IPS-18c (cell line): ENCODE measurements around the gene TMEM30A.
A peak's percentile ranks its signal among the peaks of the same experiment; 100 is the strongest.

ENCODE experiments used
- H3K4me3 ChIP-seq: 2 replicates; pipeline ENCODE4 v1.7.0; 2013; ENCODE audit warnings: low read depth, mild to moderate bottlenecking, low read length, moderate library complexity; ENCODE audit not compliant: insufficient read depth
- H3K9me3 ChIP-seq: one replicate; pipeline ENCODE4 v1.6.1; 2013; ENCODE audit warnings: mild to moderate bottlenecking, low read length, moderate library complexity; ENCODE audit not compliant: control insufficient read depth, insufficient read depth

TMEM30A gene

GRCh38 chr6:75299801-75300530 lies 15.4 kb upstream of the TMEM30A start:
- Histone ChIP-seq H3K9me3 (no peaks in the 10 kb centered on the region), H3K4me3 (no peak overlapping the region)

GRCh38 chr6:75296811-75297779 lies 12.5 kb upstream of the TMEM30A start:
- Histone ChIP-seq H3K4me3 (no peak overlapping the region), H3K9me3 (no peaks in the 10 kb centered on the region)

GRCh38 chr6:75292555-75292954 lies 8.0 kb upstream of the TMEM30A start:
- H3K4me3 ChIP-seq, result no peak overlapping the region

DNA sequence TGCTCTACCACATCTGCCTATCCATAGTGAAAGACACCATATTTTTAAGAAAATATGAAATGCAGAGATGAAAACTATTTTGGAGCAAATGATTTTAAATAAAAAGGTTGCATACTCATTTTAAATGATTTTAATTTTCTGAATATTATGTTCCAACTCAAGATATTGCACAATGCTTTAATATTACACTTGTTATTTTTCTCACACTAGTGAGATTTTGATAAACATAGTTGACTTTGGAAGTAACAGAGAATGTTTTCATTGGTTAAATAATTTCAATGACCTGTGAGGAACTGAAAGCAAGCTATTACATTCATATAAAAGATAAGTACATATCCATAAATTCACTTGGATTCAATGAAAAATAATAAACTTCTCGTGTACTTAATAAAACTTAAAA lies 7.2 kb upstream of the TMEM30A start:
- H3K9me3 ChIP-seq, result no peaks in the 10 kb centered on the region

More at GRCh38 chr6:75292555-75292954, 8.0 kb upstream of the TMEM30A start:
- H3K9me3 ChIP-seq, result no peaks in the 10 kb centered on the region

GRCh38 chr6:75291331-75291730 lies 6.7 kb upstream of the TMEM30A start:
- no peak overlapping the region for H3K4me3 ChIP-seq
- H3K9me3 ChIP-seq, result no peaks in the 10 kb centered on the region

More for the DNA sequence above, 7.2 kb upstream of the TMEM30A start:
- H3K4me3 ChIP-seq, result no peak overlapping the region

DNA sequence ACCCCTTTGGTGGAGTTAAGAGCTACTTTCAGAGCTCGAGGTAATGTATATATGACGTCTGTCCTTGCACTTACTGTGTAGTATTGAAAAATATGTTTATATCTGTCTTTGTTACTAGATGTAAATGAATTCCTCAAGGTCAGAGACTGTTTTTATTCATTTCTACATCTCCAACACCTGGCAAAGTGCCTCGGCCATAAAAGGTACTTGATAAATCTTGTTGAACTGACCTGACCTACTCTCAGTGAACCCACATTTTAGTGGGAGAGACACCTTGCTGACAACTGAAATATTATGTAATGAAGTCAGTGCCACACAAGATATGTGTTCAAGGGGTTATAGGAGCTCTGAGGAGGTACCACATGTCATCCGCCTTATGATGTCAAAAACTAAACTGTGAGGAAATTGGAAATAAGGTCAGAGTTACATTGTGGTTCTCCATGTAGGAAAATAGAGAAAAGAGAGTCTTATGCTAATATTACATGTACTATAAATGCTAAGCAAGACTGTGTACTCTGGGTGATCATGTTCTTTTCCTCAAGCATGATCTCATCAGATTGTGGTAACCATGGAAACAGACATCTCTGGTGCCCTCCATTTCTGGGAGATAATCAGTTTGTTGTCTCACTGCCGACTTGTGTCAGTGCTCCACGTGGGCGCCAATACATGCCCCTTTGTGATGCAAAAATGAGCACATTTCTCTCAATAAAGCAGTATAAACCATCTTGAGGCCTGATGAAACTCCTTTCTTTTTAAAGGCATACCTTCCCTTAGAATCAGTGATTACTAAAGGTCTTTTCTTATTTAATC lies 5.7 kb upstream of the TMEM30A start:
- Histone ChIP-seq H3K9me3 (no peaks in the 10 kb centered on the region), H3K4me3 (no peak overlapping the region)

GRCh38 chr6:75288023-75288422 lies 3.4 kb upstream of the TMEM30A start:
- Histone ChIP-seq H3K9me3 (no peaks in the 10 kb centered on the region), H3K4me3 (no peak overlapping the region)

DNA sequence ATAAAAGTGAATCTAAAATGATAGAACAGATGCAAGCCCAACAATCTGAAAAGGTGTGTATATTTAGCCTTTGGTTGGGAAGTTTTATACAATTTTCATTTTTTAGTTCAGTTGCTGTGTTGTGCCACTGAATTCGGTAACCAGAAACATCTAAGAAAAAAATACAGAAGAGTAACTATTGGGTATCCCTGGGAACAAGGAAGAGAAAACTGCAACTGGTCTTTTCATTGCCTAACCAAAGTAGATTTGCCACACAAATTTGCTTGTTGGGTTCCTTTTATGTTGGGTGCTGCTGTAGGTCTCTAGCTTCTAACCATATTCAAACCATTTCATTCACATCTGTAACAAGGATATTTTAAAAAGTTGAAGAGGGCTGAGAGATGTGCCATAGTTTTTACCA lies 2.8 kb upstream of the TMEM30A start:
- H3K9me3 ChIP-seq, result no peaks in the 10 kb centered on the region
- no peak overlapping the region for H3K4me3 ChIP-seq

DNA sequence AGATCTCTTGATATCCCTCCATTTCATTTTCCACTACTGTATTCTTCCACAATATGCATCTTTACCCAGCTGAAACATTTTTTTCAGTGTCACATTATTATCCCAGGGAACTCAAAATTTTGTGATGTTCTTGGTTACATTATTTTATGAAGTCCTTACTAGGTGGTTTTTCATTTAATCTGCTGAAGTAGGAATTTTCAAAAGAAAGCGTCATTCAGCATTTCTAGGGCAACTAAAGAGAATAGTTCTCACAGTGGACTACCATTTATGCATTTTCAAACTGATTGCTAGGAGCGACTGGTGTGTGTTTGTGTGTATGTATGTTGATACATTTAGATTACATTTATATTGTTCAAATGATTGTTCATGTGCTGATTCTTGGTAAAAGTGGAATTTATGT lies 2.4 kb upstream of the TMEM30A start:
- no peaks in the 10 kb centered on the region for H3K9me3 ChIP-seq
- no peak overlapping the region for H3K4me3 ChIP-seq

- no peaks in the 10 kb centered on the region for H3K9me3 ChIP-seq
- peak overlapping the region; percentile 62 for H3K4me3 ChIP-seq
Observed at GRCh38 chr6:75285283-75285639, 669 bp upstream of the TMEM30A start.

DNA sequence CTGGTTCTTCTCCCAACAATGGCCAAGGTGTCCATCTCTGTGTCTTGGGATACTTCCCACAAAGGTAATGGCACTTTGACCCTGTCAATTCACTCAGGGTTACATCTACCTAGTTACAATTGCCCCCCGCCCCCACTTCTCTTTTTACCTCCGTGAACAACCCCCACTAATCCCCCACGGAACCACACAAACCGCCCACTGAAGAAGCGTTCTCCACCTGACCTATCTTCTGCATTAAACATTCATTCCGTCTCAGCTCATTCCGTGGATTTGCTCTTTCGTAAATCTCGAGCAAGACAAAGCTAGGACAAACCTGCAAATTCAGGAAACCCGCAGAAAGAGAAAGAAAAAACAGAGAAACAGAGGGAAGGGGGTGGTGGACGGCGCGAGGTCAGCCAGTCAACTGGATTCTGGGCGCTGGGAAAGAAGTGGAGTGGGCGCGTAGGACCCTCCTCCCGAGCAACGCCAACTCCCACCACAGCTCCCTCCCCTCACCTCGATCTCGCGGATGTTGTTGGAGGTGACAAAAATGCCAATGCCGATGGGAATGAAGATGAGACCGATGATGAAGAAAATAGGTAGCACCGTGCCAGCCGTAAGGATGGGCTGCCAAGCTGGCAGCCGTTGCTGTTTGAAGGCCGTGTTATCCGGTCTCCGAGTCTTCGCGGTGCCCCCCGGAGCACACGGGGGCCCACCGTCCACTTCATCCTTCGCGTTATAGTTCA lies 523 bp downstream of the TMEM30A start:
- H3K4me3 ChIP-seq, result peak overlapping the region; percentile 90
- H3K9me3 ChIP-seq, result no peaks in the 10 kb centered on the region

DNA sequence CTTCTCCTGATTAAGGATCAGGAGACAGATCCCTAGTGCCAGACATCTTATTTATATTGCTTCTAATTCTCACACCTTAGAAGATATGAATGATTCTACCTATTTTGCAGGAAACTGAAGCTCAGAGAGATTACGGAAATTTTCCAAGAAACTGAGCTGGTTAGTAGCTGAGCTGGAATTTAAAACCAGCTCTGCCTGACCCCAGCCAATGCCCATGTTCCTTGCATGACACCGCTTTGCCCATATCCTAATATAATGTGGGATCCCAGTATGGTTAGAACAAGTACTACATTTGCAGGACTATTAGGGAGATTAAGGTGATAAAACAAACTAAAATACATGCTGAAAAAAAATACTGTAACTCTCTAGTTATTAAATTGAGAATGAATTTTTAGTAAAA lies 1.9 kb downstream of the TMEM30A start:
- Histone ChIP-seq H3K4me3 (peak overlapping the region; percentile 17; the same call in 1 of the 2 replicates), H3K9me3 (no peaks in the 10 kb centered on the region)

- H3K4me3 ChIP-seq, result no peak overlapping the region
Observed at GRCh38 chr6:75281653-75282052, 2.9 kb downstream of the TMEM30A start.

GRCh38 chr6:75280131-75280855 lies 4.3 kb downstream of the TMEM30A start:
- H3K4me3 ChIP-seq, result no peak overlapping the region
- H3K9me3 ChIP-seq, result no peaks in the 10 kb centered on the region

More at GRCh38 chr6:75281653-75282052, 2.9 kb downstream of the TMEM30A start:
- no peaks in the 10 kb centered on the region for H3K9me3 ChIP-seq

- Histone ChIP-seq H3K4me3 (no peak overlapping the region), H3K9me3 (no peaks in the 10 kb centered on the region)
Observed at GRCh38 chr6:75279418-75279817, 5.2 kb downstream of the TMEM30A start.

DNA sequence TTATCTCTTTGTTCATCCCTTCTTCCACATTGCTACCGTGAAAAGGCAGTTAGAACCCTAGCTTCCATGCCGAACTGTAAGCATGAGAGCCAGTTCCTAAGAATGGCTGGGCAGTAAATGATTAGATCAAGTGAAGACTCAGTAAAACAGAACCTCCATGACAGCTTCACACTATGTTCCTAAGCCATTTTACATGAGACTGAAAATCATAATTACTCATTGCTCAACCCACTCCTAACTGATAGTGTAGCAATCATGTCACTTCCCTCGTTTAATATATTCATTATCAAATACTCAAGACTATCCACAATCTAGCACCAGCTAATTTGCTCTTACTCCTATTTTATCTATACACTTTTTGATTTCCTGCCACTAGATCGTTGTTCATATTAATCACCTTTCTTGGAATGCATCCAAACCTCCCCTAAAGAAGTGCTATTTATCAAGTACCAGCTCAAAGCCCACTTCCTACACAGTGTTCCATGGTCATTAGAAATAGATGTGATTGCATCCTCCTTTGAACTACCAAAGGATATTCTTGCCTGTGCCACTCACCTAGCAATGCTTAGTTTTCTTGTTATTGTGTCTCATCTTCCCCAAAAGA lies 6.0 kb downstream of the TMEM30A start:
- H3K4me3 ChIP-seq, result no peak overlapping the region
- no peaks in the 10 kb centered on the region for H3K9me3 ChIP-seq
